ENCODE results near the gene HSF5. TPM values are rescaled to one million over a fixed set of nuclear protein-coding genes. Genes with fewer than 3 reads are reported as not detected.

Gene HSF5
- total RNA-seq, 1 experiment from 2014 or later = not detected

- Histone ChIP-seq H4K20me1 (ENCODE audit: low read length) (no peaks in the 10 kb centered on the region), H3F3A (ENCODE audit: low read length, unreplicated experiment) (no peaks in the 10 kb centered on the region), H2AFZ (ENCODE audit: low read length) (no peak overlapping the region), H3K9me3 (ENCODE audit: low read length) (no peaks in the 10 kb centered on the region), H3K9ac (ENCODE audit: low read length) (no peak overlapping the region), H3K9me2 (replicated peaks; ENCODE audit: low read length) (no peaks in the 10 kb centered on the region), H3K27ac (ENCODE audit: low read length) (no peak overlapping the region), H3K36me3 (ENCODE audit: low read depth, low read length) (no peaks in the 10 kb centered on the region), H3K79me2 (ENCODE audit: low read length) (no peaks in the 10 kb centered on the region), H3K27me3 (ENCODE audit: low read length) (peaks cover 43% of the 10 kb centered on the region), H3K4me1 (ENCODE audit: insufficient read depth, low read length) (no peaks in the 10 kb centered on the region), H3K4me3 (ENCODE audit: low read length) (no peak overlapping the region), H3K4me2 (ENCODE audit: low read length) (no peak overlapping the region)
- CTCF ChIA-PET = no interaction called here
- no peak for ATAC-seq
- POLR2A ChIA-PET (ENCODE audit: unreplicated experiment) = no interaction called here
- intact Hi-C loops (cut with micrococcal nuclease) = no loop called here
- no peak for DNase-seq
- TF ChIP-seq, protein P1, sequence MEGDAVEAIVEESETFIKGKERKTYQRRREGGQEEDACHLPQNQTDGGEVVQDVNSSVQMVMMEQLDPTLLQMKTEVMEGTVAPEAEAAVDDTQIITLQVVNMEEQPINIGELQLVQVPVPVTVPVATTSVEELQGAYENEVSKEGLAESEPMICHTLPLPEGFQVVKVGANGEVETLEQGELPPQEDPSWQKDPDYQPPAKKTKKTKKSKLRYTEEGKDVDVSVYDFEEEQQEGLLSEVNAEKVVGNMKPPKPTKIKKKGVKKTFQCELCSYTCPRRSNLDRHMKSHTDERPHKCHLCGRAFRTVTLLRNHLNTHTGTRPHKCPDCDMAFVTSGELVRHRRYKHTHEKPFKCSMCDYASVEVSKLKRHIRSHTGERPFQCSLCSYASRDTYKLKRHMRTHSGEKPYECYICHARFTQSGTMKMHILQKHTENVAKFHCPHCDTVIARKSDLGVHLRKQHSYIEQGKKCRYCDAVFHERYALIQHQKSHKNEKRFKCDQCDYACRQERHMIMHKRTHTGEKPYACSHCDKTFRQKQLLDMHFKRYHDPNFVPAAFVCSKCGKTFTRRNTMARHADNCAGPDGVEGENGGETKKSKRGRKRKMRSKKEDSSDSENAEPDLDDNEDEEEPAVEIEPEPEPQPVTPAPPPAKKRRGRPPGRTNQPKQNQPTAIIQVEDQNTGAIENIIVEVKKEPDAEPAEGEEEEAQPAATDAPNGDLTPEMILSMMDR (conservative IDR thresholded peaks at IDR 0.05; ENCODE audit: low read depth, low read length) = no peak
- TF ChIP-seq EZH2 (IDR thresholded peaks at IDR 0.05; ENCODE audit: low read length, unreplicated experiment) = no peak
- TF ChIP-seq EZH2phosphoT487 (IDR thresholded peaks at IDR 0.05; ENCODE audit: borderline replicate concordance, low read length) = no peak
- BruUV-seq (replicated peaks) = no TSS peak
These were observed 52.0 kb downstream of the HSF5 start for GRCh38 chr17:58436245-58436644.

DNA sequence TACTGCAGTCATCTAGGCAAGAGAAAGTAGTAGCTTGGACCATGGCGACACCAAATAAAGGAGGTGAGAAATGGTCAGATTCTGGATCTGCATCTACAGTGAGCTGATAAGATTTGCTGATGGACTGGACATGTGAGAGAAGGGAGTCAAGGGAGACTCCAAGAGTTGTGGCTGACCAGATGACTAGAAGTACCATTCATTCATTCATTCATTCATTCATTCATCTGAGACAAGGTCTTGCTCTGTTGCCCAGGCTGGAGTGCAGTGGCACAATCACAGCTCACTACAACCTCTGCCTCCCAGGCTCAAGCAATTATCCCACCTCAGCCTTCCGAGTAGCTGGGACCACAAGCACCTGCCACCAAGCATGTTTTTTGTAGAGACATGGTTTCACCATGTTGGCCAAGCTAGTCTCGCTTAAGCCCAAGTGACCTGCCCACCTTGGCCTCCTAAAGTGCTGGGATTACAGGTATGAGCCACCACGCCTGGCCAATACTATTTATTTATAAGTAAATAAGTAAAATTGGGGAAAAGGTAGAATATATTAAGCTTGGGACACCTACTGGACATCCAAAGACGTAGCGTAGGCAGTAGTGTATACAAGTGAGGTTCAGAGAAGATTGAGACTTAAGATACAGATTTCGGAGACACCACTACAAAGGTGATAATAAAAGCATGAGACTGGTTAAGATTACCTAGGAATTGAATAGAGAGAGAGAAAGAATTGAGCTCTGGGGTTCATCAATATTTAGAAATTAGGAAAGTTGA, 55.2 kb downstream of the HSF5 start:
- peaks cover 27% of the 10 kb centered on the region for H3K27me3 ChIP-seq (ENCODE audit: low read length)
- ChIA-PET POLR2A (ENCODE audit: unreplicated experiment) (interaction anchor here (0.6 kb wide), 1 partner anchor 18 kb away, joined by 3 read pairs; no protein-coding TSS in a partner anchor), CTCF (interaction anchor here (1.7 kb wide), 1 partner anchor 116 kb away, joined by 8 read pairs; no protein-coding TSS in a partner anchor)
- ATAC-seq (peak; percentile 60; the same call in 1 of the 2 replicates), DNase-seq (peak; percentile 28)
- no peak overlapping the region for H2AFZ ChIP-seq (ENCODE audit: low read length)
- H3K4me3 ChIP-seq (ENCODE audit: low read length) = no peak overlapping the region
- H3K4me1 ChIP-seq (ENCODE audit: insufficient read depth, low read length) = no peaks in the 10 kb centered on the region
- no peak for TF ChIP-seq EZH2 (IDR thresholded peaks at IDR 0.05; ENCODE audit: low read length, unreplicated experiment)
- TF ChIP-seq, protein P1 (conservative IDR thresholded peaks at IDR 0.05; ENCODE audit: low read depth, low read length) = peak; percentile 58
- no peak for TF ChIP-seq EZH2phosphoT487 (IDR thresholded peaks at IDR 0.05; ENCODE audit: borderline replicate concordance, low read length)
- H3K4me2 ChIP-seq (ENCODE audit: low read length) = no peak overlapping the region
- H3F3A ChIP-seq (ENCODE audit: low read length, unreplicated experiment) = no peaks in the 10 kb centered on the region
- no peak overlapping the region for H3K9ac ChIP-seq (ENCODE audit: low read length)
- no peaks in the 10 kb centered on the region for H3K9me3 ChIP-seq (ENCODE audit: low read length)
- no peaks in the 10 kb centered on the region for H3K79me2 ChIP-seq (ENCODE audit: low read length)
- intact Hi-C loops (cut with micrococcal nuclease) = no loop called here
- no peak overlapping the region for H3K27ac ChIP-seq (ENCODE audit: low read length)
- H4K20me1 ChIP-seq (ENCODE audit: low read length) = no peaks in the 10 kb centered on the region
- no TSS peak for BruUV-seq (replicated peaks)
- H3K36me3 ChIP-seq (ENCODE audit: low read depth, low read length) = no peaks in the 10 kb centered on the region
- no peaks in the 10 kb centered on the region for H3K9me2 ChIP-seq (replicated peaks; ENCODE audit: low read length)

DNA sequence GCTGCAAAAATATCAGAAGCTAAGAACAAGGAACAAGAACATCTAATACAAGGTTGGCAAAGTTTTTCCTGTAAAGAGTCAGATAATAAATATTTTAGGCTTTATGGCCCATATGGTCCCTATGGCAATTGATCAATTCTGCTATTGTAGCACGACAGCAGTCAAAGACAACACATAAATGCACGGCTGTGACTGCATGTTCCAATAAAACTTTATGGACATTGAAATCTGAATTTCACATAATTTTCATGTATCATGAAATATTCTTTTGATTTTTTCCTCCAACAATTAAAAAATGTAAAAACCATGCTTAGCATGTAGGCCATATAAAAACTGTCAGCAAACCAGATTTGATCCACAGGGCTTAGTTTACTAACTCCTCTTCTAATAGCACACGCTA, 60.4 kb downstream of the HSF5 start:
- Histone ChIP-seq H3F3A (ENCODE audit: low read length, unreplicated experiment) (no peaks in the 10 kb centered on the region), H3K9me2 (replicated peaks; ENCODE audit: low read length) (no peaks in the 10 kb centered on the region), H2AFZ (ENCODE audit: low read length) (no peak overlapping the region), H4K20me1 (ENCODE audit: low read length) (no peaks in the 10 kb centered on the region), H3K27me3 (ENCODE audit: low read length) (0 out of 2 replicates have a peak, but pooled peaks cover 10% of the 10 kb centered on the region), H3K9me3 (ENCODE audit: low read length) (no peaks in the 10 kb centered on the region), H3K9ac (ENCODE audit: low read length) (no peak overlapping the region), H3K79me2 (ENCODE audit: low read length) (no peaks in the 10 kb centered on the region), H3K4me3 (ENCODE audit: low read length) (no peak overlapping the region), H3K4me2 (ENCODE audit: low read length) (no peak overlapping the region), H3K4me1 (ENCODE audit: insufficient read depth, low read length) (no peaks in the 10 kb centered on the region), H3K36me3 (ENCODE audit: low read depth, low read length) (no peaks in the 10 kb centered on the region), H3K27ac (ENCODE audit: low read length) (no peak overlapping the region)
- ChIA-PET POLR2A (ENCODE audit: unreplicated experiment) (no interaction called here), CTCF (interaction anchor here (0.8 kb wide), 1 partner anchor 11 kb away, joined by 5 read pairs; no protein-coding TSS in a partner anchor)
- BruUV-seq (replicated peaks) = no TSS peak
- TF ChIP-seq, protein P1 (conservative IDR thresholded peaks at IDR 0.05; ENCODE audit: low read depth, low read length) = no peak
- TF ChIP-seq EZH2phosphoT487 (IDR thresholded peaks at IDR 0.05; ENCODE audit: borderline replicate concordance, low read length) (no peak), EZH2 (IDR thresholded peaks at IDR 0.05; ENCODE audit: low read length, unreplicated experiment) (no peak)
- intact Hi-C loops (cut with micrococcal nuclease) = no loop called here
- ATAC-seq (no peak), DNase-seq (no peak)
